ENCODE results near the gene DSG4.

The DSG4 gene

GRCh38 chr18:31403409-31403808 lies 26.8 kb downstream of the DSG4 start:
- in situ Hi-C loops (cut with MboI; ENCODE audit: low pct_unique_long_range_greater_than_20kb, low sequenced_read_pairs, unreplicated experiment), result no loop called here
- TF ChIP-seq CTCF (IDR thresholded peaks at IDR 0.05; ENCODE audit: extremely low read depth, insufficient read depth, missing control alignments), result no peak
- no peak for DNase-seq (ENCODE audit: low spot score)

- TF ChIP-seq CTCF (IDR thresholded peaks at IDR 0.05; ENCODE audit: extremely low read depth, insufficient read depth, missing control alignments), result no peak
- DNase-seq (ENCODE audit: low spot score), result peak; percentile 25
- in situ Hi-C loops (cut with MboI; ENCODE audit: low pct_unique_long_range_greater_than_20kb, low sequenced_read_pairs, unreplicated experiment), result no loop called here
Observed at GRCh38 chr18:31407649-31408048, 31.1 kb downstream of the DSG4 start.

GRCh38 chr18:31409276-31409675 lies 32.7 kb downstream of the DSG4 start:
- TF ChIP-seq CTCF (IDR thresholded peaks at IDR 0.05; ENCODE audit: extremely low read depth, insufficient read depth, missing control alignments), result no peak
- in situ Hi-C loops (cut with MboI; ENCODE audit: low pct_unique_long_range_greater_than_20kb, low sequenced_read_pairs, unreplicated experiment), result no loop called here
- no peak for DNase-seq (ENCODE audit: low spot score)

GRCh38 chr18:31410716-31411483 lies 34.3 kb downstream of the DSG4 start:
- no peak for DNase-seq (ENCODE audit: low spot score)
- in situ Hi-C loops (cut with MboI; ENCODE audit: low pct_unique_long_range_greater_than_20kb, low sequenced_read_pairs, unreplicated experiment), result no loop called here
- no peak for TF ChIP-seq CTCF (IDR thresholded peaks at IDR 0.05; ENCODE audit: extremely low read depth, insufficient read depth, missing control alignments)

- in situ Hi-C loops (cut with MboI; ENCODE audit: low pct_unique_long_range_greater_than_20kb, low sequenced_read_pairs, unreplicated experiment), result no loop called here
- no peak for TF ChIP-seq CTCF (IDR thresholded peaks at IDR 0.05; ENCODE audit: extremely low read depth, insufficient read depth, missing control alignments)
- DNase-seq (ENCODE audit: low spot score), result no peak
Observed at GRCh38 chr18:31413137-31413536, 36.6 kb downstream of the DSG4 start.

GRCh38 chr18:31417850-31418249 lies 41.3 kb downstream of the DSG4 start:
- in situ Hi-C loops (cut with MboI; ENCODE audit: low pct_unique_long_range_greater_than_20kb, low sequenced_read_pairs, unreplicated experiment), result no loop called here
- no peak for DNase-seq (ENCODE audit: low spot score)
- no peak for TF ChIP-seq CTCF (IDR thresholded peaks at IDR 0.05; ENCODE audit: extremely low read depth, insufficient read depth, missing control alignments)
